HepG2 (cell line): Measurements from ENCODE around the gene PCIF1. TPM values are rescaled to one million over a fixed set of nuclear protein-coding genes. Genes with fewer than 3 reads are reported as not detected.

Experiments
- ATAC-seq: fragments of 200-7000 bp; cut with Tn5 transposase; 3 replicates; pipeline ENCODE4 v1.9.1; 2020; ENCODE audit warnings: mild to moderate bottlenecking, moderate library complexity
- BruUV-seq: library from RNA; stranded (reverse); fragments of 400-500 nt; replicated peaks from 2 replicates; lab custom pipeline; 2021; lab: Mats Ljungman, UMichigan
- CTCF ChIA-PET: fragments of 300-600 bp; formaldehyde crosslinking; extraction: SDS; loops from one replicate; lab custom pipeline; 2021; ENCODE audit warnings: low total read pairs, inconsistent platforms, low intra/inter-chr PET ratio; lab: Yijun Ruan, JAX
- POLR2A ChIA-PET: fragments of 350-600 bp; sonication (Branson Sonifier 250); formaldehyde crosslinking; loops from one replicate; lab custom pipeline; 2020; ENCODE audit warnings: antibody characterized with exemption, inconsistent platforms; lab: Yijun Ruan, JAX
- DNase-seq: peaks from one replicate; pipeline ENCODE4 v3.0.0-alpha.2; 2015; ENCODE audit warnings: low spot score
- FAIRE-seq: peaks from 3 replicates; lab custom pipeline; 2011; peaks lifted over from hg19 to GRCh38; lab: Jason Lieb, UNC
- H2AFZ ChIP-seq: one replicate; pipeline ENCODE4 v1.6.1; 2011; ENCODE audit warnings: low read length, inconsistent platforms
- H3K27ac ChIP-seq: fragments of 300-600 bp; 3 replicates; pipeline ENCODE4 v1.8.0; 2011; ENCODE audit warnings: mixed run types, mild to moderate bottlenecking, mixed read lengths, low read length, inconsistent platforms; ENCODE audit not compliant: insufficient read depth; ENCODE audit errors: extremely low read length
- H3K27me3 ChIP-seq, 2 experiments: fragments of 200-600 bp in 1 of 2; 2 replicates in 1 of 2; 3 replicates in 1 of 2; pipeline versions ENCODE4 v1.6.0 to v1.8.0; 2011; ENCODE audit warnings: low read length in 2 of 2, mild to moderate bottlenecking in 2 of 2, moderate library complexity in 2 of 2, inconsistent platforms in 1 of 2; ENCODE audit not compliant: insufficient read depth in 2 of 2, control insufficient read depth in 1 of 2
- H3K36me3 ChIP-seq, 2 experiments: fragments of 200-600 bp in 1 of 2; replicated peaks in 1 of 2; 2 replicates in 1 of 2; 3 replicates in 1 of 2; pipeline versions ENCODE4 v1.5.1 to v1.8.0; 2011; ENCODE audit warnings: low read length in 2 of 2, inconsistent platforms in 1 of 2; ENCODE audit not compliant: insufficient read depth in 2 of 2, control insufficient read depth in 1 of 2
- H3K4me1 ChIP-seq: 2 replicates; pipeline ENCODE4 v1.5.1; 2012; ENCODE audit warnings: low read length, inconsistent platforms; ENCODE audit not compliant: insufficient read depth
- H3K4me2 ChIP-seq: 2 replicates; pipeline ENCODE4 v1.6.0; 2011; ENCODE audit warnings: low read depth, low read length, inconsistent platforms
- H3K4me3 ChIP-seq, 3 experiments: fragments of 200-600 bp in 1 of 3; sonication (generic), shearing (Covaris generic) in 1 of 3; replicated peaks in 1 of 3; 2 replicates each; pipeline ENCODE4 v1.5.1; 2011 to 2016; ENCODE audit warnings: low read length in 3 of 3, inconsistent platforms in 2 of 3, low read depth in 2 of 3, mild to moderate bottlenecking in 2 of 3, control low read depth in 1 of 3, mixed read lengths in 1 of 3; ENCODE audit not compliant: insufficient read depth in 1 of 3
- H3K79me2 ChIP-seq: one replicate; pipeline ENCODE4 v1.6.1; 2011; ENCODE audit warnings: low read length, inconsistent platforms; ENCODE audit not compliant: insufficient read depth
- H3K9ac ChIP-seq: 2 replicates; pipeline ENCODE4 v1.6.0; 2011; ENCODE audit warnings: mild to moderate bottlenecking, low read depth, low read length, inconsistent platforms; ENCODE audit not compliant: insufficient read depth
- H3K9me3 ChIP-seq: 2 replicates; pipeline ENCODE4 v1.5.1; 2012; ENCODE audit warnings: mild to moderate bottlenecking, low read length
- H4K20me1 ChIP-seq: 2 replicates; pipeline ENCODE4 v1.6.0; 2011; ENCODE audit warnings: inconsistent platforms, mild to moderate bottlenecking, low read length, moderate library complexity; ENCODE audit not compliant: insufficient read depth
- AHDC1 ChIP-seq: sonication (generic); formaldehyde crosslinking; IDR thresholded peaks from 2 replicates; pipeline ENCODE4 v1.5.1; 2020; ENCODE audit warnings: mild to moderate bottlenecking, missing genetic modification reagents, borderline replicate concordance
- ATM ChIP-seq: fragments of 450-650 bp; IDR thresholded peaks from 2 replicates; pipeline ENCODE4 v1.7.1; 2017; ENCODE audit warnings: mild to moderate bottlenecking, borderline replicate concordance
- IRF1 ChIP-seq: sonication (generic); formaldehyde crosslinking; IDR thresholded peaks from 2 replicates; pipeline ENCODE4 v1.4.0; 2020; ENCODE audit warnings: low read depth, mild to moderate bottlenecking, missing genetic modification reagents
- IRF9 ChIP-seq: sonication (generic); formaldehyde crosslinking; IDR thresholded peaks from 2 replicates; pipeline ENCODE4 v1.8.0; 2022; ENCODE audit warnings: missing genetic modification reagents, mild to moderate bottlenecking, borderline replicate concordance
- KDM5B ChIP-seq: sonication (generic); formaldehyde crosslinking; IDR thresholded peaks from 2 replicates; pipeline ENCODE4 v1.4.0; 2020; ENCODE audit warnings: missing genetic modification reagents, mild to moderate bottlenecking, borderline replicate concordance
- PLRG1 ChIP-seq: fragments of 450-650 bp; conservative IDR thresholded peaks from 2 replicates; pipeline ENCODE4 v1.6.1; 2016
- SMC3 ChIP-seq: IDR thresholded peaks from 2 replicates; pipeline ENCODE4 v1.6.1; 2011; ENCODE audit warnings: low read length, improper control_type of control experiment
- ZBTB33 ChIP-seq: sonication (generic); formaldehyde crosslinking; IDR thresholded peaks from 2 replicates; pipeline ENCODE4 v1.4.0; 2020; ENCODE audit warnings: missing genetic modification reagents
- ZFX ChIP-seq: sonication (generic); formaldehyde crosslinking; IDR thresholded peaks from 2 replicates; pipeline ENCODE4 v1.4.0; 2020; ENCODE audit warnings: mild to moderate bottlenecking, low read depth, missing genetic modification reagents, moderate library complexity
- ZMYM3 ChIP-seq: sonication (generic); formaldehyde crosslinking; IDR thresholded peaks from 2 replicates; pipeline ENCODE4 v1.5.1; 2020; ENCODE audit warnings: mild to moderate bottlenecking, missing genetic modification reagents
- ZNF124 ChIP-seq: sonication (generic); formaldehyde crosslinking; IDR thresholded peaks from 2 replicates; pipeline ENCODE4 v1.4.0; 2020; ENCODE audit warnings: missing genetic modification reagents
- ZNF224 ChIP-seq: sonication (generic); formaldehyde crosslinking; IDR thresholded peaks from 2 replicates; pipeline ENCODE4 v1.5.0; 2020; ENCODE audit warnings: mild to moderate bottlenecking, missing genetic modification reagents
- ZNF513 ChIP-seq: sonication (generic); formaldehyde crosslinking; conservative IDR thresholded peaks from 2 replicates; pipeline ENCODE4 v1.5.0; 2020; ENCODE audit warnings: missing genetic modification reagents
- WGBS: methylation state at CpG from one replicate; pipeline ENCODE4 v1.1.6; 2017; ENCODE audit warnings: low lambda C conversion rate; 5-methylcytosine and 5-hydroxymethylcytosine counted together
- in situ Hi-C: cut with HindIII; loops from 2 replicates; pipeline ENCODE4 v1.10.0; 2017; ENCODE audit warnings: low pct_unique_long_range_greater_than_20kb; ENCODE audit not compliant: extremely low pct_ligation_motif_present
- intact Hi-C: fragments of 100-400 bp; cut with micrococcal nuclease; formaldehyde crosslinking; loops from one replicate; pipeline ENCODE4 v1.10.0; 2022; ENCODE audit not compliant: unreplicated experiment
- polyA plus RNA-seq, 8 experiments: library from polyadenylated mRNA; depleted of rRNA in 3 of 8; stranded (reverse) in 7 of 8; unstranded in 1 of 8; fragments of >200 nt; fragmentation: Illumina TruSeq in 4 of 8; extraction: Trizol in 4 of 8; gene quantifications; 2 replicates each; pipeline versions ENCODE4 v1.2.1 to v1.2.3, GENCODE V29; 2011 to 2016; ENCODE audit warnings: low read depth in 4 of 8, missing spikeins in 1 of 8, mixed read lengths in 1 of 8; ENCODE audit not compliant: insufficient read depth in 1 of 8
- total RNA-seq, 5 experiments: library from RNA; depleted of rRNA; stranded (reverse); fragments of >200 nt; fragmentation: Illumina TruSeq; extraction: Trizol; gene quantifications; 2 replicates each; pipeline ENCODE4 v1.2.3, GENCODE V29; 2016; ENCODE audit warnings: low read depth in 1 of 5

Gene PCIF1
- total and polyA plus RNA-seq, 2 of the 13 experiments (the other 11 are each of a cell fraction or from before 2014, with no cell fraction given): 20.9 to 24.4 TPM

- FAIRE-seq (peak; percentile 34), DNase-seq (peak; percentile 33), ATAC-seq (peak; percentile 39)
- Histone ChIP-seq H3K27me3 (peaks cover 2 to 19% of the 10 kb centered on the region in 2 experiments; a peak in 3 of 5 replicates), H3K27ac (no peak overlapping the region), H3K4me1 (no peaks in the 10 kb centered on the region), H3K4me3 (no peak overlapping the region), H2AFZ (no peak overlapping the region), H3K4me2 (no peak overlapping the region), H3K9ac (no peak overlapping the region), H4K20me1 (no peaks in the 10 kb centered on the region), H3K79me2 (no peaks in the 10 kb centered on the region), H3K9me3 (no peaks in the 10 kb centered on the region), H3K36me3 (no peaks in the 10 kb centered on the region)
- POLR2A ChIA-PET: no interaction called here
- 8% methylated on average over 7 of the region's 7 CpGs for WGBS
- no TSS peak for BruUV-seq
- CTCF ChIA-PET: no interaction called here
- intact Hi-C loops: no loop called here
- in situ Hi-C loops: no loop called here
- TF ChIP-seq IRF1 (CRISPR knock-in tag) (no peak), ZMYM3 (0 out of 2 replicates have a peak, but pooled peaks have one; percentile 1), ZFX (CRISPR knock-in tag) (peak; percentile 26; the same call in 1 of the 2 replicates), PLRG1 (no peak), ZNF513 (CRISPR knock-in tag) (no peak), AHDC1 (no peak), ZNF224 (CRISPR knock-in tag) (no peak), ATM (no peak), ZBTB33 (0 out of 2 replicates have a peak, but pooled peaks have one; percentile 32), SMC3 (0 out of 2 replicates have a peak, but pooled peaks have one; percentile 4), ZNF124 (CRISPR knock-in tag) (no peak), KDM5B (CRISPR knock-in tag) (0 out of 2 replicates have a peak, but pooled peaks have one; percentile 44), IRF9 (CRISPR knock-in tag) (0 out of 2 replicates have a peak, but pooled peaks have one; percentile 30)
Observed at GRCh38 chr20:45985573-45985972, 51.1 kb downstream of the PCIF1 start.
